AG10803 (cell line): ENCODE measurements around the gene PRR23A.

ENCODE experiments used
- DNase-seq: peaks from one replicate; pipeline ENCODE4 v3.0.0; 2010; ENCODE audit warnings: low read depth
- H3K4me3 ChIP-seq: 2 replicates; pipeline ENCODE4 v1.5.1; 2011; ENCODE audit warnings: mild to moderate bottlenecking, low read length, control low read depth
- TF ChIP-seq, protein P1 (sequence below): conservative IDR thresholded peaks from 2 replicates; pipeline ENCODE4 v1.5.1; 2011; ENCODE audit warnings: mild to moderate bottlenecking, low read length, control low read depth, inconsistent platforms

The PRR23A gene

DNA sequence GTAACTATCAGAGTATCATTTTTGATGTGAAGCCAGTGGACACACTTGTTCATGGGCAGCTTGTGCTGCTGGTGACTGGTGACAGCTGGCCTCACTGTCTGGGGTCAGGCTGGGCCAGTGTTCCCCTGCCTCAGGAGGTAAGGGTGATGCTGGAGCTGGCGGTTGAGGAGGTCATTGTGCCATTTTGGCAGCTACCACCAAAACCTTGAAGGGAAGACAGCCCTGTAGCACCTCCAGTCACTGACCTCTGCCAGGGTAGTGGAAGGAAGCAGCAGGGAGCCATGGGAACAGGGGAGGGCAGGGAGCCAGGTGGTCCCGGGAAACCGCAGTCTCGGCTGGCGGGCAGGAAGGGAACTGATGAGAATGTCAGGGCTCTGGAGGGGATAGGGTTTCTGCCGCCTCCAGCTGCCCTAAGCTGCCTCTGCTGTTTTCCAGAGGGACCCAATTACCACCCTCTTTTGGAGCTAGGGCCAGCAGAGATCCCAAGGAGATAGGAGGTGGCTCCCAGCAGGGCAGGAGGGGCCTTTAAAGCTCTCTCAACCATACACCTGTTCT, 34.2 kb downstream of the PRR23A start:
- H3K4me3 ChIP-seq: no peak overlapping the region
- TF ChIP-seq, protein P1, sequence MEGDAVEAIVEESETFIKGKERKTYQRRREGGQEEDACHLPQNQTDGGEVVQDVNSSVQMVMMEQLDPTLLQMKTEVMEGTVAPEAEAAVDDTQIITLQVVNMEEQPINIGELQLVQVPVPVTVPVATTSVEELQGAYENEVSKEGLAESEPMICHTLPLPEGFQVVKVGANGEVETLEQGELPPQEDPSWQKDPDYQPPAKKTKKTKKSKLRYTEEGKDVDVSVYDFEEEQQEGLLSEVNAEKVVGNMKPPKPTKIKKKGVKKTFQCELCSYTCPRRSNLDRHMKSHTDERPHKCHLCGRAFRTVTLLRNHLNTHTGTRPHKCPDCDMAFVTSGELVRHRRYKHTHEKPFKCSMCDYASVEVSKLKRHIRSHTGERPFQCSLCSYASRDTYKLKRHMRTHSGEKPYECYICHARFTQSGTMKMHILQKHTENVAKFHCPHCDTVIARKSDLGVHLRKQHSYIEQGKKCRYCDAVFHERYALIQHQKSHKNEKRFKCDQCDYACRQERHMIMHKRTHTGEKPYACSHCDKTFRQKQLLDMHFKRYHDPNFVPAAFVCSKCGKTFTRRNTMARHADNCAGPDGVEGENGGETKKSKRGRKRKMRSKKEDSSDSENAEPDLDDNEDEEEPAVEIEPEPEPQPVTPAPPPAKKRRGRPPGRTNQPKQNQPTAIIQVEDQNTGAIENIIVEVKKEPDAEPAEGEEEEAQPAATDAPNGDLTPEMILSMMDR: no peak

DNA sequence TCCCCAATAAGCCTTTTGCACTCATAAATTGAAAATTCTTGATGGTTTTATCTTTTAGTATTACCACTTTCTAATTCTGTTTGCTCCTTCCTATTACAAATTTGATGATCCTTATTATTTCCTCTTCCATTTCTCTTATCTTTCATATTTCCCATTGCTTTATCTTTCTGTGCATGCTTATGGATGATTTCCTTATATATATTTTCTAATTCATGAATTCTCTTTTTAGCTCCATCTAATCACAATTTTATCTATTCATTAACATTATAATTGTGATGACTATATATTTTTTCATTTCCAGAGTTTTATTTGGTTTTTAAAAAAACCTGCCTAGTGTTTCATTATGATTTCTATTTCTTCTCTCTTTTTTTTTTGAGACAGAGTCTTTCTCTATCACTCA, 41.1 kb downstream of the PRR23A start:
- DNase-seq: no peak
- no peak overlapping the region for H3K4me3 ChIP-seq
- TF ChIP-seq, protein P1: no peak

More for the DNA sequence above, 34.2 kb downstream of the PRR23A start:
- DNase-seq: no peak

DNA sequence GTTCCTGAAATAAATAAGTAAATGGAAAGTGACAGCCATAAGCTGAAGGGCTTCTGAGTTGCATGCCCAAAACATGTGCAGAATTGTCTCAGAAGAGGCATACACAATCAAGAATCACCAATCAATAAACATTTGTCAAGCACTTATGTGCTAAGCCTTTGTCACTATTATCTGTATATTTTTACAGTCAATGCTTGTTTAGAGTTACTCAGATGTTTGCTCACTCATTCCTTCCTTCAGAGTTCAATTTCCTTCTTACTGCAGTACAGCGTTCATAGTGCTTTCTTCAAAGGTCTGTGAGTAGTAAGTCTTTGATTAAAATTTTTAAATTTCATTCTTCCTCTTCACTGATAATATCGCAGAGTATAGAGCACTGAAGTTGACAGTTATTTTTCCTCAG, 41.8 kb downstream of the PRR23A start:
- no peak overlapping the region for H3K4me3 ChIP-seq
- TF ChIP-seq, protein P1: no peak
- DNase-seq: no peak

DNA sequence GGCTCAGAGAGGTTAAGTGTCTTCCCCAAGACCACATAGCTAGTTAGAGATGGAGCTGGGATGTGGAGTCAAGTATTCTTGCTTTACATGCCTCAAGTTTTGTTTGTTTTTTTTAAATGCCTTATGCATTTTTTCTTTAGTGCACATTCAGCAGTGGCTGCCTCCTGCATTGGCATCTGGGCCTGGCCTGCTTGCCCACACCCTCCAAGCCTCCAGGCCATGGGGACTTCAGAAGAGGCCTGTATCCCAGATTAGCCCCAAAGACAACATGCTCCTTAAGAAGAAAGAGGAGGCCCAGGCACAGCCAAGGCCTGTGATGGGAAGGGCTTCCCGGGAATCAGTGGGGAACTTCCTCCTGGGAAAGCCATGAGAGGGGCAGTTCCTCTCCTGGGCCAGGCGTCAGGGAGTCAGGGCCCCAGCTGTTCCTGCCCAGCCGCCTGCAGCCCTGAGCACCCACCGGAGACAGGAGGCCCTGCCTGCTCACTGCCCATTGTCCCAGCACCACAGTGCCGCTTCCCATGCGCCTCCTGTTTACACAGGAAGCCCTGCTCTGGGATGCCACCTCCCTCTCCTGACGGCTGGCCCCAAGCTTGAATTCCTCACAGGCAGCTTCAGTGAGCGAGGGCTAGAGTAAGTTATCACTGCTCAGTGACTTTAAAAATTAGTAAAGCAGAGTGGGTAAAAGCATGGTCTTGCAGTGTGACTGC, 43.1 kb downstream of the PRR23A start:
- no peak overlapping the region for H3K4me3 ChIP-seq

DNA sequence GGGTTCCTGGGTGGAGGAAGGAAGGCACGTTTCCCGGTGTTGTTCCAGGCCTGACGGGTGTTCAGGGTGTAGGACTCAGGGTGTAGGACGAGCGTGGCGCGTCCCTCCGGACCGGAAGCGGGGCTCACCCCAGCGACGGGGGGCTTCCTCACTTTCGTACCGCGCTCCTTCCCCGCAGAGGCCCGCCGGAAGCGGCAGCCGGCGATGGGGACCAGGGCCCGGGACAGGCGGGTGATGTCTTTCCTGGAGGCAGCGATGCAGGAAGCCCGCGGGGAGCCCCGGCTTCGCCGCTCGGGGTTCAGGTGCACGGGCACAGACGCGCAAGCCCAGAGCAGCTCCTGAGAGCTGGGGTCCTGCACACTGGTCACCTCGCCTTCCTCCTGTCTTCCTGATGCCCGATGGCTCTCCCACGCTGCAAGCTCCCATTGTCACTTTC, 45.6 kb downstream of the PRR23A start:
- no peak for DNase-seq
- TF ChIP-seq, protein P1: no peak
- H3K4me3 ChIP-seq: peak overlapping the region; percentile 33

More for the DNA sequence above, 43.1 kb downstream of the PRR23A start:
- DNase-seq: no peak
- TF ChIP-seq, protein P1: no peak
